ENCODE results near the gene ALOX12B.

ALOX12B gene

GRCh38 chr17:8068736-8069586, 18.6 kb downstream of the ALOX12B start:
- Histone ChIP-seq H2BK15ac (replicated peaks; ENCODE audit: low read depth) (no peak overlapping the region), H2BK5ac (ENCODE audit: low read length) (peak overlapping the region; percentile 76), H3K56ac (ENCODE audit: low read length) (peak overlapping the region; percentile 45), H2AK5ac (ENCODE audit: low read length) (no peak overlapping the region), H3K4me3 (ENCODE audit: low read length) (no peak overlapping the region), H3K9ac (ENCODE audit: low read length) (peak overlapping the region; percentile 1), H3K18ac (ENCODE audit: low read length) (no peak overlapping the region), H3K27ac (ENCODE audit: low read depth, low read length) (peak overlapping the region; percentile 57), H3K4me2 (ENCODE audit: low read length) (no peak overlapping the region), H3K79me1 (ENCODE audit: low read length) (no peaks in the 10 kb centered on the region), H2BK120ac (ENCODE audit: low read depth, low read length) (no peak overlapping the region), H3K36me3 (ENCODE audit: control insufficient read depth, insufficient read depth, low read length) (no peaks in the 10 kb centered on the region), H3K27me3 (ENCODE audit: insufficient read depth, low read length, poor library complexity) (peaks cover 26% of the 10 kb centered on the region), H3K79me2 (ENCODE audit: control insufficient read depth, insufficient read depth, low read length) (no peaks in the 10 kb centered on the region), H3K4ac (ENCODE audit: low read depth, low read length) (no peak overlapping the region), H4K8ac (ENCODE audit: low read depth, low read length) (no peak overlapping the region), H3K23ac (ENCODE audit: low read length) (peak overlapping the region; percentile 66), H3K4me1 (ENCODE audit: control insufficient read depth, low read depth, low read length) (peaks cover 7% of the 10 kb centered on the region), H4K5ac (ENCODE audit: low read length) (no peak overlapping the region)
- WGBS (ENCODE audit: extremely low coverage, insufficient coverage, low lambda C conversion rate), result no CpG with 5 or more reads among the region's 9 CpGs
- DNase-seq, result no peak

DNA sequence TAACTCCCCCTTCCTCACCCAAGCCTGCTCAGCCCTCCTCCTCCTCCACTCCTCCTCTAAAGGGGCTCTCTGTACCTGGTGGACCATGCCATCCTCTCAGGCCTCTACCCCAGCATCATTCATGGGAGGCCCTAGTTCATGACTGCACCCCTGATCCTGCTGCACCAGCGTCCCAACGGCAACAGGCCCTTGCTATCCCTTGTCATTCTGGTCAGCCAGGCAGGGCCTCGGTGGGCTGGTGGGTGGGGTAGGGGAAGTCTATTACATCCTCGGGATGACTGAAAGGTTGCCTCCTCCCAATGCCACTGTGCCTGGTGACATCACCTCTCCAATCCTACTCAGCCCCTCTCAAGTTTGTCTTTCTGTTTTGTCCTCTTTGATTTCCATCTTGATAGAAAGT, 19.7 kb downstream of the ALOX12B start:
- no peak for DNase-seq
- no peaks in the 10 kb centered on the region for H3K36me3 ChIP-seq (ENCODE audit: control insufficient read depth, insufficient read depth, low read length)
- WGBS (ENCODE audit: extremely low coverage, insufficient coverage, low lambda C conversion rate), result no CpG with 5 or more reads among the region's 4 CpGs
- H4K8ac ChIP-seq (ENCODE audit: low read depth, low read length), result no peak overlapping the region
- no peaks in the 10 kb centered on the region for H3K79me1 ChIP-seq (ENCODE audit: low read length)
- H3K4me1 ChIP-seq (ENCODE audit: control insufficient read depth, low read depth, low read length), result peaks cover 6% of the 10 kb centered on the region
- H4K5ac ChIP-seq (ENCODE audit: low read length), result no peak overlapping the region
- no peak overlapping the region for H3K23ac ChIP-seq (ENCODE audit: low read length)
- no peak overlapping the region for H3K18ac ChIP-seq (ENCODE audit: low read length)
- no peak overlapping the region for H3K27ac ChIP-seq (ENCODE audit: low read depth, low read length)
- no peak overlapping the region for H2BK15ac ChIP-seq (replicated peaks; ENCODE audit: low read depth)
- H3K4ac ChIP-seq (ENCODE audit: low read depth, low read length), result no peak overlapping the region
- no peak overlapping the region for H3K9ac ChIP-seq (ENCODE audit: low read length)
- H3K79me2 ChIP-seq (ENCODE audit: control insufficient read depth, insufficient read depth, low read length), result no peaks in the 10 kb centered on the region
- no peak overlapping the region for H2AK5ac ChIP-seq (ENCODE audit: low read length)
- peak overlapping the region; percentile 37 for H3K56ac ChIP-seq (ENCODE audit: low read length)
- no peak overlapping the region for H2BK5ac ChIP-seq (ENCODE audit: low read length)
- peaks cover 26% of the 10 kb centered on the region for H3K27me3 ChIP-seq (ENCODE audit: insufficient read depth, low read length, poor library complexity)
- H2BK120ac ChIP-seq (ENCODE audit: low read depth, low read length), result no peak overlapping the region
- H3K4me2 ChIP-seq (ENCODE audit: low read length), result no peak overlapping the region
- no peak overlapping the region for H3K4me3 ChIP-seq (ENCODE audit: low read length)

GRCh38 chr17:8066841-8067775, 20.4 kb downstream of the ALOX12B start:
- Histone ChIP-seq H3K4me3 (ENCODE audit: low read length) (no peak overlapping the region), H3K18ac (ENCODE audit: low read length) (no peak overlapping the region), H3K4me1 (ENCODE audit: control insufficient read depth, low read depth, low read length) (peaks cover 8% of the 10 kb centered on the region), H3K36me3 (ENCODE audit: control insufficient read depth, insufficient read depth, low read length) (no peaks in the 10 kb centered on the region), H3K79me2 (ENCODE audit: control insufficient read depth, insufficient read depth, low read length) (no peaks in the 10 kb centered on the region), H2BK120ac (ENCODE audit: low read depth, low read length) (no peak overlapping the region), H4K5ac (ENCODE audit: low read length) (no peak overlapping the region), H3K4ac (ENCODE audit: low read depth, low read length) (no peak overlapping the region), H3K27ac (ENCODE audit: low read depth, low read length) (no peak overlapping the region), H4K8ac (ENCODE audit: low read depth, low read length) (no peak overlapping the region), H3K27me3 (ENCODE audit: insufficient read depth, low read length, poor library complexity) (peaks cover 19% of the 10 kb centered on the region), H2BK15ac (replicated peaks; ENCODE audit: low read depth) (no peak overlapping the region), H3K56ac (ENCODE audit: low read length) (no peak overlapping the region), H3K4me2 (ENCODE audit: low read length) (no peak overlapping the region), H3K79me1 (ENCODE audit: low read length) (no peaks in the 10 kb centered on the region), H3K9ac (ENCODE audit: low read length) (no peak overlapping the region), H2AK5ac (ENCODE audit: low read length) (no peak overlapping the region), H2BK5ac (ENCODE audit: low read length) (no peak overlapping the region), H3K23ac (ENCODE audit: low read length) (no peak overlapping the region)
- no peak for DNase-seq
- WGBS (ENCODE audit: extremely low coverage, insufficient coverage, low lambda C conversion rate), result no CpG with 5 or more reads among the region's 15 CpGs

DNA sequence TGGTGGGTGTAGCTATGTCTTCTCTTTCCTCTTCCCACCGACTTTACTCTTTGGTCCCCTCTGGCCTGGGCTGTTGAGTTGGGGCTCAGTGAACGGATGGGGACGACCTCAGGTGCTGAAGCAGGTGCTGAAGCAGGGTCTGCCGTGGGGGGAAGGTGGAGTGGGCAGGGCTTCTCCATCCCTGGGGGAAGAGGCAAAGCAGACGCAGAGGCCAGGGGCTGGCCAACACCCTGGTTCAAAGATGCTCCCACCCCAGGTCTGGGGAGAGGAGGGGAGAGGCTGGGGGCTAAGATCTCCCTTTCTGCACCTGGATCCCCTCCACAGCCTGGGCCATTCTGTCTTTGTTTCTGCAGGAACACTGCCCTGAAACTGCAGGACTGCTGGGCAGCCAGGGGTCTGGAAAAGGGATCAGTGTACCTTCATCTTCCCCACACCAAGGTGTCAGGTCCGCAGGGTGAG, 22.9 kb downstream of the ALOX12B start:
- DNase-seq, result no peak
- no peaks in the 10 kb centered on the region for H3K79me1 ChIP-seq (ENCODE audit: low read length)
- H4K8ac ChIP-seq (ENCODE audit: low read depth, low read length), result no peak overlapping the region
- H3K4me1 ChIP-seq (ENCODE audit: control insufficient read depth, low read depth, low read length), result peaks cover 8% of the 10 kb centered on the region
- peak overlapping the region; percentile 32 for H3K9ac ChIP-seq (ENCODE audit: low read length)
- peak overlapping the region; percentile 3 for H3K4me2 ChIP-seq (ENCODE audit: low read length)
- no peak overlapping the region for H3K18ac ChIP-seq (ENCODE audit: low read length)
- peak overlapping the region; percentile 59 for H3K23ac ChIP-seq (ENCODE audit: low read length)
- peak overlapping the region; percentile 31 for H3K56ac ChIP-seq (ENCODE audit: low read length)
- no peak overlapping the region for H3K4ac ChIP-seq (ENCODE audit: low read depth, low read length)
- no peak overlapping the region for H2BK5ac ChIP-seq (ENCODE audit: low read length)
- H2AK5ac ChIP-seq (ENCODE audit: low read length), result peak overlapping the region; percentile 75
- no peaks in the 10 kb centered on the region for H3K36me3 ChIP-seq (ENCODE audit: control insufficient read depth, insufficient read depth, low read length)
- no peak overlapping the region for H3K27ac ChIP-seq (ENCODE audit: low read depth, low read length)
- H2BK15ac ChIP-seq (replicated peaks; ENCODE audit: low read depth), result no peak overlapping the region
- H3K4me3 ChIP-seq (ENCODE audit: low read length), result no peak overlapping the region
- WGBS (ENCODE audit: extremely low coverage, insufficient coverage, low lambda C conversion rate), result no CpG with 5 or more reads among the region's 6 CpGs
- no peak overlapping the region for H4K5ac ChIP-seq (ENCODE audit: low read length)
- H2BK120ac ChIP-seq (ENCODE audit: low read depth, low read length), result no peak overlapping the region
- peaks cover 5% of the 10 kb centered on the region for H3K27me3 ChIP-seq (ENCODE audit: insufficient read depth, low read length, poor library complexity)
- no peaks in the 10 kb centered on the region for H3K79me2 ChIP-seq (ENCODE audit: control insufficient read depth, insufficient read depth, low read length)

DNA sequence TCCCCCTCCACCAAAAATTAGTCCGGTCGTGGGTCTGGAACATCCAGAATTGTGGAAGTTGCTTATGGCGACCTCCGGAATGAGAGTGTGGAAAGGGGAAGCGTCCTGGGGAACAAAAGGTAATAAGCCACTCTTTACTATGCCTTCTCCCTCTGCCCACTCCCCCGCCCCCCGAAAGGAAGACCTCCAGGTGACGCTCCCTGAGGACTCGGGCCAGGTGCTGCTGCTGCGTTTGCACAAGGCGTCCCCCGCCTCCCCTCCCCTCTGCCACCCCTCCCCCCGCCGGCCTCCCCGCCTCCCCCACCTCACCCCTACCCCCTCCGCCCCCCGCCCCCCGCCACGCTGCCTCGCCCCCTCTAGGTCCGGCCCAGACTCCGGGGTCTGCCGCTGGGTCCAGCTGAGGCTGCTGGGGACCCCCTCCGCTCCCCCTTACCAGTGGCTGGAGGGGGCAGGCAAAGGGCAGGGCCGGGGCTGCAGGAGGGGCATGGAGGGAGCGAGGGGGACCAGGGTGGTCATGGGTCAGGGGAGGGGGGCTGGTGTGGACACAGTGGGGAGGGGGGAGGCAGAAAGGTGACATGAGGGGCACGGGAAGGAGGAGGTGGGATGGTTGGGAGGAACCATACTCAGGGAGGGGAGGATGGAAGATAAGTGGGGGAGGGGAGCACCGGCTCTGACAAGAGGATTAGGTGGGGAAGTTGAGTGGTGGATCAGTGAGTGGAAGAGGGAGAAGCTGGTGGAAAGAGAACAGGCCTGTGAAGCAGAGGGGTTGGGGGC, 23.6 kb downstream of the ALOX12B start:
- no CpG with 5 or more reads among the region's 28 CpGs for WGBS (ENCODE audit: extremely low coverage, insufficient coverage, low lambda C conversion rate)

More for the DNA sequence above, 23.6 kb downstream of the ALOX12B start:
- Histone ChIP-seq H4K8ac (ENCODE audit: low read depth, low read length) (no peak overlapping the region), H4K5ac (ENCODE audit: low read length) (no peak overlapping the region), H3K9ac (ENCODE audit: low read length) (peak overlapping the region; percentile 67), H3K79me1 (ENCODE audit: low read length) (no peaks in the 10 kb centered on the region), H2AK5ac (ENCODE audit: low read length) (no peak overlapping the region), H3K4ac (ENCODE audit: low read depth, low read length) (peak overlapping the region; percentile 82), H3K27me3 (ENCODE audit: insufficient read depth, low read length, poor library complexity) (peaks cover 5% of the 10 kb centered on the region), H3K4me2 (ENCODE audit: low read length) (peak overlapping the region; percentile 47), H2BK15ac (replicated peaks; ENCODE audit: low read depth) (no peak overlapping the region), H3K36me3 (ENCODE audit: control insufficient read depth, insufficient read depth, low read length) (no peaks in the 10 kb centered on the region), H3K27ac (ENCODE audit: low read depth, low read length) (no peak overlapping the region), H3K4me1 (ENCODE audit: control insufficient read depth, low read depth, low read length) (peaks cover 4% of the 10 kb centered on the region), H2BK5ac (ENCODE audit: low read length) (no peak overlapping the region), H3K56ac (ENCODE audit: low read length) (peak overlapping the region; percentile 69), H2BK120ac (ENCODE audit: low read depth, low read length) (peak overlapping the region; percentile 92), H3K79me2 (ENCODE audit: control insufficient read depth, insufficient read depth, low read length) (no peaks in the 10 kb centered on the region), H3K4me3 (ENCODE audit: low read length) (no peak overlapping the region), H3K18ac (ENCODE audit: low read length) (peak overlapping the region; percentile 96), H3K23ac (ENCODE audit: low read length) (no peak overlapping the region)
- DNase-seq, result no peak

Measured in mesendoderm (in vitro differentiated cells).